Activated T-cell treated with anti-CD3 and anti-CD28 coated beads for 24 hours (primary cell): ENCODE results near the gene TC2N.
"Not testable (repeated sequence)": the region's sequence is repeated elsewhere in the genome, so short reads cannot be mapped to it uniquely, and the experiment has no call there.

Experiments
- DNase-seq: peaks from one replicate; pipeline ENCODE4 v3.0.0-alpha.2; 2020; ENCODE audit warnings: low read depth

Gene TC2N

DNA sequence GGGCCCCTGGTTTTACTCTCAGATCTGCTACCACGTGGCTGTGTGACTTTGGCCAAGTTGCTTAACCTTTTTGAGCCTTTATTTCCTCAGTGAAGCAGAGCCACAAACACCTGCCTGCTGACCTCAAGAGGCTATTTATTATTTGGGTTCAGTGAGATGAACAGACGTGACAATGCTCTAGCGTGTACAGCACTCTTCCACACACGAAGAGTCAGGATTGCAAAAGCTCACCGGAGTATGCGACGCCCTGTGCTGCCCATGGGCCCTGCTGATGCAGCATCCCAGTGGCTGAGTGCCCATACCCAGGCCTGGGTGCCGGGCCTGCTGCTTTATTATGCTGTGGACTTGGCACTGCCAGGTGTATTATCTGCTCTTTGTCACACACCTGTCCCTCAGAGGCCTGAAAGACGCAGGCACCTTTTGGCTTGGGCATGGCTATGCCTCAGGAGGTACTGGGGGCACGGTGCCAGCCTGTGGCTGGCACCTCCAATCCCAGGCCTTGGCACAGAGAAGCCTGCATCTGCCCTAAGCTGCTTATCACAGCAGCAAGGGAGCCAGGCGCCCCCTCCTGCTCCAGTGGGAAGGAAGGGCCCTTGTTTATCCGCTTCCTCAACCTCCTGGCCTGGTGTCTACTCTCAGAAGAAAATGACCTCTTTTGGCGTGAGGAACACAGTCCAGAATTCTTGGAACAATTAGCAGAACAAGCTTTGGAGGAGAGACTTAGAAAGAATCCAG lies 22.3 kb upstream of the TC2N start:
- DNase-seq = no peak

DNA sequence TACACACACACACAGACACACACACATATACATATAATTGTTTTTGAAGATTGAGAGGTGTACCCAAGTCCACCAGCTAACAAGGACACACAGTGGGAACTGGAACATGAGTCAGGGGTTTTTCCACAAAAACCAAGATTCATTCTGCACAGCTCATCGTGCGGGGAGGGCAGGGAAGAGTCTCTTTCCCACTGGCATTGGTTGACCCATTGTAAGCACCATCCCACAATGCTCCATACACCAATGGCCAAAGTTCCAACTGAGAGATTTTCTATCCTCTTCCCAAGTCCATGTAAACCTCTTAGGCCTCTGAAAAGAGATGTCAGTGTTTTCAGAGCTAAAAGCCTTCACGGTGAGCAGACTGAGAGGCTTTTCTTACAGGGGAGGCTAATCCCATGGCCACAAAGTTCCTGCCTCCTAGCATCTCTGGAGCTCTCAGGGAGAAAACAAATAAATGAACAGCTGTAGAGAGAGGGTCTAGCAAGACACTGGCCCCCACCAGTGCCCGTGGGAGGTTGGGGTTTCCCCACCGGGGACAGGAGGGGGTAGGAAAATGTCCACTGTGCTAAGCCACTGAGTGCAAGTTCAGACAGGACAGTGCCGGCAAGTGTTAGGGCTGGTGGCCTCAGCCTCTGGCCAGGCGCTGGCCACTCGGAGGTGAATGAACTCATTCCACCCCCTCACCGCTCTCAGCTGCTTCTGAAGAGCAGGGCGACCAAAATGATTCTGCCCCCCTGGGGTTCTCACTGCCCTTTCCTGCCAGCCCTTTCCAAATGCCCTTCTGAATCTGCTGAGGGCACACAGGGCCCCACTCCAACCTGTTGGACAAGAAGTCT lies 21.5 kb upstream of the TC2N start:
- DNase-seq = no peak

DNA sequence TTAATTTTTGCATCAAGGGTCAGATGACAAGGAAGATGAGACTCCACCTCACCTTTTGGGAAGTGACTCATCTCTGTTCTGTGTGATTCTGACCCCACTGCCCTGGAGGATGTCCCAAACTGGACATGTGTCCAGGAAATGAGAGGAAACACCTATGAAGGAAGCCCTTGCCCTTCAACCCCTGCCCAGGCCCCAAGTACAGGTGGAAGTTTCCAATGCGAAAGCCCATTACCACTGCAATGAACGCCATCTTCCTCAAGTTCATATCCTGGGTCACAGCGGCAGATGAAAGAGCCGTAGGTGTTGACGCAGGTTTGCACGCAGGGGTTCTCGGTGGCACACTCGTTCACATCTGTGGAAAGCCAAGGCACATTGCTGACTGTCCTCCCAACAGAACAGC lies 19.6 kb upstream of the TC2N start:
- DNase-seq = no peak

DNA sequence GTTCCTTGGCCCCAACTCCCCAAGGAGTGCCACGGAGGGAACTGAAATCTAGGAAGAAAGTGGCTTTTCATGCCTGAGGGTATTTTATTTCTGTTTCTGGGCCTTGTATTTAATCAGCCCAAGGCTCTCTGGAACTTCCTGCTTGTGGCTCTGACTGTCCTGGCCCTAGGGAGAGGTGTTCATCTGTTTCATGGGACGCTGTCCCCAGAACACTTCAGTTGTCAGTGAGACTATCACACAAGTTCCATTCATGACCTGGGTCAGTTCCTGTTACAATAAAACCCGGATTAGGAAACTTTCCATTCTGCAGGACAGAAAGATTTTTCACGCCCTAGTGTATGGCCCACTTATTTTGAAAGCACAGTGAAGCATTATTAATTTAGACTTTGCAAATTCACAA lies 18.5 kb upstream of the TC2N start:
- DNase-seq = no peak

DNA sequence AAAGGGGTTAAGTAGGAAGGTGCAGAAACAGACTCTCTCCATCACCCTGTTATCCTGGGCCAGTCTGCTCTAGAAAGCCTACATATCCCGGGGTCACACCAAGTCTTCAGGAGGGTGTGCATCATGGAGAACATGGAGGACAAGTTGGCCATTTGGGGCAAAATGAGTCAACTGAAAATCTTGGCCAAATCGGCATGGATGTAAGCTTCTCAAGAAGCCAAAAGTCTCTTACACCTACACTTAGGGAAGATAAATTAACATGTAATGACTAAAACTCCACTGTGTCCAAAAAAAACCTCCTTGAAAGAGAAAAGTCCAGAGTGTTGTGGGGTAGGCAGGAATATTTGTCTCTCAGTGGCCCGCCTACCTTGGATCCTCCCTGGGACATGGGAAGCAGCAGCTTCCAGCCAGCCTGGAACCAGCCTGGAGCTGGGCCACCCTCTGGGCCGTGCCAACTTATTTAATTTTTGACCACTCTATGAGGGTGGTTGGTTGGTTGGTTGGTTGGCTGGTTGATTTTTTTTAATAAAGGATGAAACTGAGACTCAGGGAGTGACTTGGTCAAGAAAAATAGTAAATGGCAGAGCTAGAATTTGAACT lies 17.9 kb upstream of the TC2N start:
- DNase-seq = no peak

DNA sequence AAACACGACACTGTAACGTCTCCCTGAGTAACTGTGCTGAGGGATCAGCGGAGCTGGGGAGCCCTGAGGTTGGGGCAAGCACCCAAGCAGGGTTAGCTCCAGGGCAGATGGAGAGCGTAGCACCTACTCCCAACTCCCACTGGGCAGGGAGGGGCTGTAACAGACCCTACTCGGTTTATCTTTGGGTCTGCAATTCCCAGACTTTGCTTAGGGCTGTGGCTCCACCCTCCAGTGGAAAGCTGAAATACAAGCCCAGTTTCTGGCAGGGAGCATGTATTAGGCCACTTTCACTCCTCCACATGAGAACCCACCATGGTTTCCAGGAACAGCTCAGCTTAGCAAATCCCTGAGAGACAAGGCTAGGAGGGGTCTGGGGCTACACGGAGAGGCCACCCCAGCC lies 17.3 kb upstream of the TC2N start:
- no peak for DNase-seq

DNA sequence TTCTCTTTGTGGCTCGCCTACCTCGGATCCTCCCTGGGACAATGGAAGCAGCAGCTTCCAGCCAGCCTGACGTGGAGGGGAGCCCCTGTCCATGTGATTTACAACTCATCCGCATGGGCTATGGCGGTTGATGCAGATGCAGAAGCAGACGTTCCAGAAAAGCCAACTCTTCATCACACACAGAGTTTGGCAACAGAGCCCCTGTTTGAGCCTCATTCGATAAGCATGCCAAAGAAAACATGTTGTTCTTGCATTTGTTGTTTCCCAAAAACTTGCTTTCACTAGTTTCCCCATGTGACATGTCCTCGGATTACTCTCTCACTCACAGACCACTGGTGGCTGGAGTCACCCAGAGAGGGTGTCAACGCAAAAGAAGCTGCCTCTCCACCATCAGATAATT lies 16.4 kb upstream of the TC2N start:
- DNase-seq = no peak

DNA sequence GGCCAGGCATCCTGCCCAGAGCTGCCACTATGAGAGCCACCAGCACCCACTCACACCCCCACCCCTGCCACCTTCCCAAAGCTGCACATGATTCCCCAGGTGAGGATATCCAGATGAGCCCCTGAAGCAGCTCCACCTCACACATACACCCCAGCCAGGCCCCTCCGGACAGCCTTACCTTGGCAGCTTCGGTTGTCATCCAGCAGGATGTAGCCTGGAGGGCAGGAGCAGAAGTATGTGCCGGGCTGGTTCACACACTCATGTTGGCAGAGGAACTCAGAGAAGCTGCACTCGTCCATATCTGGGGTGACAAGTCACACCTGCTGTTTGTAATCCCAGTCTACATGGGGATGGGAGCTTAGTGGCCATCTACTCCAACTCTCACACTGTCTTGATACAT lies 15.4 kb upstream of the TC2N start:
- no peak for DNase-seq

DNA sequence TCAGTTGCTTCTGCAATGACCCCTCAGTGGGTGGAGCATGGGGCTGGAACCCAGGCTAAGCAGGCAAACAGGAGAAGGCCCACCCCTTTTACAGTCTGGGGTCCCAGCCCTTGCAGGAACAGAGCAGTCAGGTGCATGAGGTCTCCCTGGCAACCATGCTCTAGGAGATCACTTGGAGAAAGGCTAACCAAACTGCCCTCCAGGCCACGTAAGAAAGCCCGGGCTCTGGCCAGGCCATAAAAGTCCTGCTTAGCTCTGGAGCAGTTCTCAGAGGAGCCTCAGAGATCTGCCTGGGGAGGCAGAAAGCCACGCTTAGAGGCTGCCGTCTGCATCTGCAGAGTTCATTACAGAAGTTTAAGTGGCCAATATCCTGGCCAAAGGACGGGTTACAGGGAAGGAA lies 15.0 kb upstream of the TC2N start:
- no peak for DNase-seq

DNA sequence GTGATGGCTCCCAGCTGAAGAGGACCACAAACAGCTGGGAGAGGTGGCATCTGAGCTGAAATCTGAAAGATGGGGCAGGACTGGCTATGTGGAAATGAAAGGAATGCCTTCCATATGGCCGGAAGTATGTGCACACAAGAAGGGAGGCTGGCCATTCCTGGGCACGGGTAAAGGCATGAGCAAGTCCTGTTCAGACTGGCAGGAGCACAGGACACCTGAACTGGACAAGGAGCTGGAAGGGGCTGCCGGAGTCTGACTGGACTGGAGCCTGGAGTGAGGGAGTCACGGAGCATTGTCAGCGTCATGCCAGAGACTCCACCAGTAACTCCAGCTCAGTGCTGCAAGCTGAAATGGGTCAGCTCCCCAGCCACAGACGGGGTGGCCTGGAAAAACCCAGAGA lies 11.9 kb upstream of the TC2N start:
- no peak for DNase-seq

DNA sequence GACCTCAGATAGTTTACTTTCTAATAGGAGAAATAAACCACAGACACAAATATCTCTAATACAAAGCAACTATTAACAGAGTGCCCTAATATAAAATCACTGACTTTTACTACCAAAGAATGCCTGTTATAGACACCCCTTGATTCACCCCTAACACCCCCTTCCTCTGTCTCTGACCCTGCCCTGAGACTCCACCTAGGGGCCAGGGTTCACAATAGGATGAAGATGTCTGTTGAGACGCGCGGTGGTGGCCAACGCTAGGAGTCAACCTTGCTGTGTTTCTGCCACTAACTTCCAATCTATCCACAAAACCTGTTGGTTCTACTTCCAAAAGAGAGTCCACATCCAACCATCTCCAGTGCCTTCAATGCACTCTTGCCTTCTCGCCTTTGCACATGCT lies 10.9 kb upstream of the TC2N start:
- DNase-seq = no peak

DNA sequence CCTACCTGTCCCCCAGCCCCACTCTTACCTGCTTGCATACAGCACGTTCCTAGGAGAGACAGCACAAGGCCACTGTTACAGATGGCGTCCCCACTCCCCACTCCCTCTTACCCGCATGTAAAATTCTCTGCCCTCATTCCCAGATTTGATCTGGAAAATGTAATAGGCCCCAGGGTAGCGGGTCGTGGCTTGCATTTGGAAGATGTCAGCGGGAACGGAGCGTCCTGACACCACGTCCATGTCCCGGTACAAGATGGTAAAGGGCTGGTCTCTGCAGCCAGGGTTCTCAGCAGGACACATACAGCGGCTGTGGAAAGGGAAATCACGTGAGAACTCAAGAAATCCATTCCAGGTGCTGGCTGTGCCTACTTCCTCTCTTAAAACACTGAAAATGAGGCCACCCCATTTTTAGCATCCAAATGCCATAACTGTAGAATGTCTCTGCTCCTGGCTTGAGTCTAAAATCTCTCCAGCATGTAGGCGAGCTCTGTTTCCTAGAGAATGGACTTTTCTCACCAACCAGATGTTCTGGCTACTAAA lies 10.1 kb upstream of the TC2N start:
- no peak for DNase-seq

DNA sequence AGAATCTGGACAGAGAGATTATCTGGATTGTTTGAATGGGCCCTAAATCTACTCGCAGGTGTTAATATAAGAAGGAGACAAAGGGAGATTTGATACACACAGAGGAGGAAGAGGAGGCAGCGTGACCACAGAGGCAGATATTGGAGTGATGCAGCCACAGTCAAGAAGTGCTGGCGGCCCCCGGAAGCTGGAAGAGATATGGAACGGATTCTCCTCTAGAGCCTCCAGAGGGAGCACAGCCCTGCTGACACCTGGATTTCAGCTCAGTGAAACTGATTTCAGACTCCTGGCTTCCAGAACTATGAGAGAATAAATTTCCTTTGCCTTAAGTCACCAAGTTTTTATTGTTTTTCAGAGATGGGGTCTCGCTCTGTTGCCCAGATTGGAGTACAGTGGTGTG lies 9.2 kb upstream of the TC2N start:
- no peak for DNase-seq

DNA sequence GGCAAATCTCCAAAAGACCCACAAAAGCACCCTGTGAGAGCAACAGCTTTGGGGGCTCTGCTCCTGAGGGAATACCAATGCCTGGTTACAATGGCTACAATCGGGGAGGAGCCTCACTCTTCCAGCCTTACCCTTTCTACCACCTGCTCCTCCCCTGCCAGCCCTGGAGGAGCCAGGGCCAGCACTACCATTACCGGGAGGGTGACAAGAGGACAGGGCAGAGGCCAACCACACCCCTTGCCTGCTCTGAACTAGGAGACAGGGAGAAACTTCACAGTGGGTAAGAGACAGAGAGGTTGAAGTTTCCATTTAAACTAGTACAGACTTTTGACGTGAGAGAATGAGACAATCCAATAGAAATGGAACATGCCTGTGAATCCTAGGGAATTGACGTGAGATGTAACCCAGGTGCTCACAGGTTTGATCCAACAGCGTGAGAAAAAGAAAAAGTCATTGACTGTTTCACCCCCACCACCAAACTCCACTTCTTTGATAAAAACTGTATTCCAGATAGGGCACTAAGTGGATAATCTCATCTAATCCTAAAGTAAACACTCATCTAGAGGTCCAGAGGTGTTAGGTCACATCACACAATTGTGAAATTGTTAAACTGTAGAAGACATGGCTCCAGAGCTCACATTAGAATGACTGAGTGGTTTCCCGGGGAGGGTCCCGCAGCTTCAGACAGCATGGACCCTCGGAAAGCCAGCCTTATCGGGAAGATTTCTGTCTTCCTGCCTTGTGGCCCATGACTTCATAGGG lies 8.4 kb upstream of the TC2N start:
- no peak for DNase-seq

DNA sequence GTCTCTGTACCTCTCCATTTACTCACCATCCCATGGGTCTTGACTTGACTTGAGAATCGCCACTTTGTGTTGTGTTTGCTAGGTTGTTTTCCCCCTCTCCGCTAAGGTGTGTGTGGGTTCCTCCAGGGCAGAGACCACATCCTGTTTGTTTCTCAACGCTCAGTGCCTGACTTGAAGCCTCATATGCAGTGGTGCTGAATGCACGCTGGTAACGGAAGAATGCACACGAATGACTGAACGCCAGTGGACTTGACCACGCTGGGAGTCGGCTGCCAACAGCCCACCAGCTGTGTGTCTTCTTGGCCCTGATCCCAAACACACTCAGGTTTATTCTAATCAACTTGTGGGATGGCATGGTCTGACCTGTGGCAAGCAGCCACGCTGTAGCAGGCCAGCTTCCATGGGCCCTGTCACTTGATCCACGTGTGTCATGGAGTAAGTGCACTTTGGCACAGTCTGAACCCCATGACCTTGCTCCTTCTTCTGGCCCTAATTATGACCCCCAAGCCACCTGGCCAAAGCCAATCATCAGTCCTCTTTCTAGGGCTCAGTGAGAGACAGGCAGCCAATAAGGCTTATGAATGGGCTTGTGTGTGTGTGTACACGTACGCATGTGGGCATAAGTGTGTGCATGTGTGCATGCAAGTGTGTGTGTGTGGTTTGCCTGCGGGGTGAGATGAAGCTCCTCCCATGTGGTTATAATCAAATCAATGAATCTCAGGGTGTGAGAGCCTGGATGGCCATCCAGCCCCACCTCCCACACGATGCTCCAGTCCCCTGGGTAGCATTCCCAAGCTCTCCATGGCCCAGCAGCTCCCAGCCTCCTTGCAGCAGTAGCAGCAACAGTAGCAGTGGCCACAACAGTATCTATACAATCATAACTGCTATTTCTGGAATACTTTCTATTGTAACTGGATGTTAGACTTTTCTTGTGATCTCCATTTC lies 6.4 kb upstream of the TC2N start:
- peak; percentile 52 for DNase-seq

DNA sequence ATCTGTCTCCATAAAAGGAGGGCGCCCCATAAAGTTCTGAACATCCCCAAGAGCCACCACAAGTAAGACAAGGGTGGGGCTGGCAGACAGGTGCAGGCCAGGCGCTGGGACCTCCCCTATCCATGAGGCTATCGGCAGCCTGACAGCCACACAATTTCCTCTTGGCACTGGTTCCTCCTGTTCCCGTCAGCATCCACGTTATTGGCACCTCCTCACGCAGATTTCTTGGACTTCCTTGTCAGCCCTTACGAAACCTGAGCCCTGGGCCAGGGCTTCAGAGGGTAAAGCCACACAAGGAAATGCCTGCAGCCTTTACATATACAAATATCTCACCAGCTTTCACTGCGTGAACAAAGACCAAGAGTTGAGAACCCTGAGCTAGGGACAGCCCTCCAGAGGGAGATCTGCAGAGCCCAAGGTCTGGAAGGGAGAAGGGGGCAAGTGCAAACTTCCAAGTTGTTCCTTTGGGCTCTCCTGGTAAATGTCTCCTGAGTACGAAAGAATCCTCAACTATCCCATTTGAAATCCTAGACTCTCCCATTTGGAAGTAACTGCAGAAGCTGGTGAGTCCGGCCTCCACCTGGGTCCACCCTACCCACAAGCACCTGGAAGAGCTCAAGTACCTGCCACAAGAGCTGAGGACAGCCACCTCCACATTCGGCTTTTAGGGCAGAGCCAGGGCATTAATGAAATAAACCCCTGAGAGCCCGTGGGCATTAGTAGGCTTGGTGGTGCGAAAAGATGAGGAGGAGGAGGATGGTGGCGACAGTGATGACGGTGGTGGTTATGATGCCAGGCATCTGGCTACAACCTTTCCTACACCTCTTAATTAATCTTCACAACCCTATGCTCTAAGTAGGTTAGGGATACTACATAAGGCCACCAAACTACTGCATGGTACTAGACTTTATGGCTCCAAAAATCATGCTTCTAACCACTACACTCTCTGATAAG lies 5.5 kb upstream of the TC2N start:
- no peak for DNase-seq

DNA sequence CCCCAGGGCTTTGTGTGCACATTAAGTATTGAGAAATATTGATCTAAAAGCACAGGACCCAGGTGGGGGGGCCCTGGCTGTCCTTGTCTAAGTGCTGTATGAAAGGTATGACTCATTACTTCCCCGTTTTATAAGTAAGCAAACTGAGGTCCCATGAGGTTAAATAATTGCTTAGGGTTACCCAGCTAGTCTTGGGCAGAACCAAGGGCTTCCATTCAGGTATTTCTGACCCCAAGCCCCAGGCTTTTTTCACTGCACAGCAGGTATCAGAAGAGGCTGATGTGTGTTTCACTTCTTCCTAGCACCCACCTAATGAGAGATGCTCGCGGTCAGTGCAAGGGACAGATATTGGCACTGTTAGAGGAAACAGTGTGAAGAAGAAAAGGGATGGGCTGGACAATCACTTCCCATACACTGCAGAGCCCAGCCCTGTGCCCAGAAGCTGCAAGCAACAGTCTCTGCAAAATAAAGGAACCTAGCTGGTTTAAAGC lies 4.7 kb upstream of the TC2N start:
- DNase-seq = no peak

DNA sequence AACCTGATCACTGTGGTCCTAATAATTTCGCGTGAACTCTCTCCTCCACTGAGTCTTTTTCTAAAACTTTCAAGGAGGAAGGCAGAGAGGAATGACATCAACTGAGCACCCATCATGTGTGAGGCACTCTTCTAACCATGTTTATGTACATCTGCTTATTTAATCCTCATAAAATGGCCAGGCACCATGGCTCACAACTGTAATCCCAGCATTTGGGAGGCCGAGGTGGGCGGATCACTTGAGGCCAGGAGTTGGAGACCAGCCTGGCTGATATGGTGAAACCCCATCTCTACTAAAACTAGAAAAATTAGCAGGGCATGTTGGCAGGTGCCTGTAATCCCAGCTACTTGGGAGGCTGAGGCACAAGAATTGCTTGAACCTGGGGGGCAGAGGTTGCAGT lies 4.1 kb upstream of the TC2N start:
- DNase-seq = not testable (repeated sequence)

DNA sequence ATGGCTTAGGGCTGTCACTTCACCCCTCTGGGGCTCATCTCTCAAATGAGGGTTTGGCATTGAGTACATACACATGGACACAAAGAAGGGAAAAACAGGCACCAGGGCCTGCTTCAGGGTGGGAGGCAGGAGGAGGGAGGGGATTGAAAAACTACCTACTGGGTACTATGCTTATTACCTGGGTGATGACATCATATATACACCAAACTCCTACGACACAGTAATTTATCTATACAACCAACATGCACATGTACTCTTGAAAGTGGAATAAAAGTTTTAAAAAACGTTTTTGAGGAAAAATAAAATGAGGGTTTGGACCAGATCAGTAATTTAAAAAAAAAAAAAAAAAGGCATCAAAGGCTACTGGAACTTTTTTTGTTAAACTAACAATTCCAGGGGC lies 3.6 kb upstream of the TC2N start:
- no peak for DNase-seq

DNA sequence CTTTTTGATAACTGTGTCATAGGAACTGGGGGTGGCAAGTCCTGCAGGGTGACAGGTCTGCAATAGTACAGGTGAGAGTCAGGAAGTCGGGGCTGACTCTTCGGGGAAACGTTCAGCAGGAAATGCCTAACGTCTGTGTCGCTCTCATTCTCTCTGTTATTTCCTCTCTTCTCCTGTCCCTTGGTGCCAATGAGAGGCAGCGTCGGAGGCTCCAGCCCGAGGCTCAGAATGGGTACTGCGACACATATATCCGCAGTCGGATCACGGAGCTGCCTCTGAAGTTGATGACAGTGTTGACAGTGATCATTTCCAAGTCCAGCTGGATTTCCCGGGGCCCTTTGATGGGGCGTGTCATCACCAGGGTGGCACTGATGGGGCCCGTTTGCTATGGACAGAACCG lies 2.7 kb upstream of the TC2N start:
- no peak for DNase-seq
